ENCODE measurements around the gene KBTBD7.
A peak's percentile ranks its signal among the peaks of the same experiment; 100 is the strongest.

- no peak for TF ChIP-seq ZNF737 (CRISPR knock-in tag; IDR thresholded peaks at IDR 0.05; ENCODE audit: borderline replicate concordance)
- peak; percentile 95 for TF ChIP-seq GABPB1 (CRISPR knock-in tag; IDR thresholded peaks at IDR 0.05)
- peak in 1 of 2 experiments; percentile 7; a peak in 1 of 4 replicates for TF ChIP-seq REST (IDR thresholded peaks at IDR 0.05; ENCODE audit: borderline replicate concordance in 1 of 2, low read depth in 1 of 2, low read length in 2 of 2)
- TF ChIP-seq NR3C1 (CRISPR knock-in tag; IDR thresholded peaks at IDR 0.05) = no peak
- TF ChIP-seq ZNF720 (CRISPR knock-in tag; IDR thresholded peaks at IDR 0.05) = no peak
- no peak for TF ChIP-seq ARNTL (CRISPR knock-in tag; IDR thresholded peaks at IDR 0.05)
- TF ChIP-seq YEATS4 (CRISPR knock-in tag; IDR thresholded peaks at IDR 0.05; ENCODE audit: borderline replicate concordance) = peak; percentile 94
- TF ChIP-seq POLR2A (IDR thresholded peaks at IDR 0.05; ENCODE audit: insufficient read depth in 1 of 2, low read depth in 2 of 2, low read length in 2 of 2) = peak; percentile 79 to 92
- peak; percentile 78 for TF ChIP-seq E2F1 (CRISPR knock-in tag; IDR thresholded peaks at IDR 0.05)
- no peak for TF ChIP-seq CEBPZ (IDR thresholded peaks at IDR 0.05; ENCODE audit: low read length)
- TF ChIP-seq EZH2 (conservative IDR thresholded peaks at IDR 0.05; ENCODE audit: low read depth, low read length) = no peak
- TF ChIP-seq TRIM24 (CRISPR knock-in tag; IDR thresholded peaks at IDR 0.05) = no peak
Measured at GRCh38 chr13:41193919-41194824, at the start of gene KBTBD7.
